H9 (cell line): ENCODE results near the gene LMTK2. TPM values are rescaled to one million over a fixed set of nuclear protein-coding genes. Genes with fewer than 3 reads are reported as not detected.

Source experiments
- DNase-seq: peaks from one replicate; pipeline ENCODE4 v3.0.0-alpha.2; 2017
- H2AFZ ChIP-seq: one replicate; pipeline ENCODE4 v1.6.1; 2013; ENCODE audit warnings: mild to moderate bottlenecking, low read length, control low read depth, moderate library complexity
- H2AK5ac ChIP-seq: 2 replicates; pipeline ENCODE4 v1.6.1; 2013; ENCODE audit warnings: low read length, control low read depth, mixed read lengths; ENCODE audit not compliant: insufficient read length
- H2BK120ac ChIP-seq: one replicate; pipeline ENCODE4 v1.6.1; 2013; ENCODE audit warnings: low read depth, mild to moderate bottlenecking, low read length, control low read depth, inconsistent platforms; ENCODE audit not compliant: poor library complexity, severe bottlenecking
- H2BK12ac ChIP-seq: 2 replicates; pipeline ENCODE4 v1.6.1; 2013; ENCODE audit warnings: low read length, control low read depth, mixed read lengths, low read depth; ENCODE audit not compliant: insufficient read length
- H2BK15ac ChIP-seq: 2 replicates; pipeline ENCODE4 v1.6.1; 2013; ENCODE audit warnings: low read depth, low read length, control low read depth
- H2BK20ac ChIP-seq: one replicate; pipeline ENCODE4 v1.6.1; 2013; ENCODE audit warnings: low read depth, mild to moderate bottlenecking, low read length, control low read depth, inconsistent platforms; ENCODE audit not compliant: poor library complexity, severe bottlenecking
- H2BK5ac ChIP-seq: 2 replicates; pipeline ENCODE4 v1.6.1; 2013; ENCODE audit warnings: low read length, control low read depth, mixed read lengths; ENCODE audit not compliant: insufficient read length
- H3K14ac ChIP-seq: 2 replicates; pipeline ENCODE4 v1.6.1; 2013; ENCODE audit warnings: low read length, control low read depth; ENCODE audit not compliant: insufficient read depth
- H3K18ac ChIP-seq: 2 replicates; pipeline ENCODE4 v1.6.1; 2013; ENCODE audit warnings: low read depth, mild to moderate bottlenecking, mixed read lengths, low read length, control low read depth; ENCODE audit not compliant: insufficient read length
- H3K23ac ChIP-seq: 2 replicates; pipeline ENCODE4 v1.6.1; 2013; ENCODE audit warnings: low read length, control low read depth, mixed read lengths, low read depth; ENCODE audit not compliant: insufficient read length
- H3K23me2 ChIP-seq: 2 replicates; pipeline ENCODE4 v1.6.1; 2013; ENCODE audit warnings: low read depth, mild to moderate bottlenecking, mixed read lengths, low read length, control low read depth; ENCODE audit not compliant: insufficient read length, poor library complexity, severe bottlenecking
- H3K27ac ChIP-seq: 2 replicates; pipeline ENCODE4 v1.5.1; 2013; ENCODE audit warnings: low read length, control low read depth, mixed read lengths, low read depth; ENCODE audit not compliant: insufficient read length
- H3K27me3 ChIP-seq: 2 replicates; pipeline ENCODE4 v1.6.1; 2013; ENCODE audit warnings: low read length, control low read depth, inconsistent platforms; ENCODE audit not compliant: insufficient read depth
- H3K4ac ChIP-seq: 2 replicates; pipeline ENCODE4 v1.6.1; 2013; ENCODE audit warnings: low read depth, mild to moderate bottlenecking, control low read depth, inconsistent platforms, low read length, moderate library complexity
- H3K4me1 ChIP-seq: 2 replicates; pipeline ENCODE4 v1.6.1; 2013; ENCODE audit warnings: low read length, control low read depth, inconsistent platforms; ENCODE audit not compliant: insufficient read depth
- H3K4me2 ChIP-seq: 2 replicates; pipeline ENCODE4 v1.6.1; 2013; ENCODE audit warnings: low read length, control low read depth, mixed read lengths; ENCODE audit not compliant: insufficient read length, insufficient read depth
- H3K56ac ChIP-seq: 2 replicates; pipeline ENCODE4 v1.6.1; 2013; ENCODE audit warnings: low read depth, mild to moderate bottlenecking, mixed read lengths, low read length, control low read depth; ENCODE audit not compliant: insufficient read length
- H3K79me1 ChIP-seq: 2 replicates; pipeline ENCODE4 v1.6.1; 2013; ENCODE audit warnings: low read depth, mild to moderate bottlenecking, moderate library complexity, low read length, control low read depth, inconsistent platforms; ENCODE audit not compliant: insufficient read depth, poor library complexity, severe bottlenecking
- H3K79me2 ChIP-seq: 2 replicates; pipeline ENCODE4 v1.6.1; 2013; ENCODE audit warnings: low read length, control low read depth, inconsistent platforms; ENCODE audit not compliant: insufficient read depth
- H3K9ac ChIP-seq: 2 replicates; pipeline ENCODE4 v1.6.1; 2013; ENCODE audit warnings: low read length, control low read depth, mixed read lengths; ENCODE audit not compliant: insufficient read length; ENCODE audit errors: extremely low read depth
- H3K9me3 ChIP-seq: one replicate; pipeline ENCODE4 v1.6.1; 2013; ENCODE audit warnings: low read depth, low read length, inconsistent platforms; ENCODE audit not compliant: control insufficient read depth
- H3T11ph ChIP-seq: one replicate; pipeline ENCODE4 v1.6.1; 2013; ENCODE audit warnings: mild to moderate bottlenecking, low read length, control low read depth, inconsistent platforms
- H4K20me1 ChIP-seq: one replicate; pipeline ENCODE4 v1.6.1; 2013; ENCODE audit not compliant: control insufficient read depth, insufficient read length, insufficient read depth
- H4K5ac ChIP-seq: 2 replicates; pipeline ENCODE4 v1.6.1; 2013; ENCODE audit warnings: low read depth, mild to moderate bottlenecking, mixed read lengths, low read length, control low read depth; ENCODE audit not compliant: insufficient read length
- H4K8ac ChIP-seq: replicated peaks from 2 replicates; pipeline ENCODE4 v1.6.1; 2013; ENCODE audit warnings: low read length, control low read depth, mixed read lengths, low read depth; ENCODE audit not compliant: insufficient read length
- H4K91ac ChIP-seq: 2 replicates; pipeline ENCODE4 v1.6.1; 2013; ENCODE audit warnings: low read depth, mild to moderate bottlenecking, moderate library complexity, mixed read lengths, low read length, control low read depth; ENCODE audit not compliant: insufficient read length
- H3K27ac Mint-ChIP-seq, 3 experiments: 2 replicates in 2 of 3; 3 replicates in 1 of 3; pipeline ENCODE4 v1.8.0; 2020 to 2021; ENCODE audit warnings: mixed read lengths in 3 of 3, mild to moderate bottlenecking in 1 of 3, moderate library complexity in 1 of 3
- H3K27me3 Mint-ChIP-seq: 2 replicates; pipeline ENCODE4 v1.8.0; 2021; ENCODE audit warnings: low read depth, mild to moderate bottlenecking, moderate library complexity, mixed read lengths
- H3K36me3 Mint-ChIP-seq, 3 experiments: 2 replicates in 2 of 3; 3 replicates in 1 of 3; pipeline ENCODE4 v1.8.0; 2020 to 2021; ENCODE audit warnings: low read depth in 3 of 3, mixed read lengths in 3 of 3; ENCODE audit not compliant: insufficient read depth in 1 of 3
- H3K4me1 Mint-ChIP-seq, 2 experiments: 2 replicates each; pipeline ENCODE4 v1.8.0; 2020; ENCODE audit warnings: mixed read lengths in 2 of 2
- H3K4me3 Mint-ChIP-seq, 2 experiments: 2 replicates in 1 of 2; 3 replicates in 1 of 2; pipeline ENCODE4 v1.8.0; 2020 to 2021; ENCODE audit warnings: mild to moderate bottlenecking in 2 of 2, mixed read lengths in 2 of 2, moderate library complexity in 1 of 2
- H3K9me3 Mint-ChIP-seq, 2 experiments: 2 replicates in 1 of 2; 3 replicates in 1 of 2; pipeline ENCODE4 v1.8.0; 2020; ENCODE audit warnings: mild to moderate bottlenecking in 2 of 2, mixed read lengths in 2 of 2, moderate library complexity in 1 of 2
- WGBS: extraction: QIAGEN DNeasy Blood & Tissue Kit; methylation state at CpG from one replicate; pipeline ENCODE4 v1.1.7; 2013; ENCODE audit warnings: missing lambda C conversion rate, low lambda C conversion rate, mixed read lengths; ENCODE audit not compliant: insufficient read length; ENCODE audit errors: extremely low coverage; 5-methylcytosine and 5-hydroxymethylcytosine counted together
- total RNA-seq: library from RNA; stranded (reverse); gene quantifications from 2 replicates; pipeline ENCODE4 v1.2.1, GENCODE V29; 2021
- TF ChIP-seq, protein P1 (sequence below): fragments of 200-600 bp; sonication (generic); conservative IDR thresholded peaks from 3 replicates; pipeline ENCODE4 v1.8.0; 2021; ENCODE audit warnings: antibody characterized with exemption, mild to moderate bottlenecking

Gene LMTK2
- total RNA-seq, 1 experiment from 2014 or later, result 24.9 TPM

DNA sequence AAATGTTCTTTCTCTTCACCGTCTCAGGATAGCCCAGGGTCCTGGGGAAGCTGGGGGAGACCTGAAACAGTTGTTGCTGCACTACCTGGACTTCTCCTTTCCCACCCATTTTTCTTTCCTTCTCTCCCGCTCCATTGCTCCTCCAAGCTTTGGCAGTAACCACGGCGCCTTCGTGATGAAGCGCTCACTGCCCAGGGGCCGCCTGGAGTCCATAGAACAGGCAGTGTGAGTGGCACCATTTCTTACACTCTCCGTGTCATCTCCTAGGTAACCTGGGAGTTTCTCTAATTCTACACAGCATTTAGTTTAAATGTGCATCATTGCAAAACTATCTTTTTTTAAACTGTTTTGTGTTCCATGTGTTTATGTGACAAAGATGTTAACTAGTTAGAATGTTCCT is 64.3 kb downstream of the LMTK2 start:
- H3K9me3 Mint-ChIP-seq, result no peaks in the 10 kb centered on the region
- no peak overlapping the region for H2BK15ac ChIP-seq
- H3K23me2 ChIP-seq, result no peaks in the 10 kb centered on the region
- no peak overlapping the region for H3K9ac ChIP-seq
- H3K4me2 ChIP-seq, result no peak overlapping the region
- no peak overlapping the region for H3K56ac ChIP-seq
- H2AFZ ChIP-seq, result no peak overlapping the region
- peak overlapping the region in 2 of 3 experiments; percentile 7 to 38; a peak in 3 of 7 replicates for H3K27ac Mint-ChIP-seq
- H3K9me3 ChIP-seq, result no peaks in the 10 kb centered on the region
- H4K5ac ChIP-seq, result no peak overlapping the region
- no peak overlapping the region for H4K91ac ChIP-seq
- peaks cover 14 to 19% of the 10 kb centered on the region in 2 experiments for H3K4me1 Mint-ChIP-seq
- H3K36me3 Mint-ChIP-seq, result peaks cover 10 to 21% (median 13%) of the 10 kb centered on the region in 3 experiments; a peak in 6 of 7 replicates
- H4K20me1 ChIP-seq, result no peaks in the 10 kb centered on the region
- H3K27me3 ChIP-seq, result no peaks in the 10 kb centered on the region
- H2BK12ac ChIP-seq, result no peak overlapping the region
- no peak overlapping the region for H3K4ac ChIP-seq
- WGBS, result no CpG with 5 or more reads among the region's 8 CpGs
- H3K14ac ChIP-seq, result no peak overlapping the region
- no peak overlapping the region for H3T11ph ChIP-seq
- no peak overlapping the region for H2BK120ac ChIP-seq
- no peak overlapping the region for H2BK20ac ChIP-seq
- H2AK5ac ChIP-seq, result no peak overlapping the region
- H4K8ac ChIP-seq, result no peak overlapping the region
- H2BK5ac ChIP-seq, result no peak overlapping the region
- no peak overlapping the region for H3K23ac ChIP-seq
- H3K79me2 ChIP-seq, result no peaks in the 10 kb centered on the region
- H3K27ac ChIP-seq, result no peak overlapping the region
- H3K4me3 Mint-ChIP-seq, result no peak overlapping the region
- TF ChIP-seq, protein P1, sequence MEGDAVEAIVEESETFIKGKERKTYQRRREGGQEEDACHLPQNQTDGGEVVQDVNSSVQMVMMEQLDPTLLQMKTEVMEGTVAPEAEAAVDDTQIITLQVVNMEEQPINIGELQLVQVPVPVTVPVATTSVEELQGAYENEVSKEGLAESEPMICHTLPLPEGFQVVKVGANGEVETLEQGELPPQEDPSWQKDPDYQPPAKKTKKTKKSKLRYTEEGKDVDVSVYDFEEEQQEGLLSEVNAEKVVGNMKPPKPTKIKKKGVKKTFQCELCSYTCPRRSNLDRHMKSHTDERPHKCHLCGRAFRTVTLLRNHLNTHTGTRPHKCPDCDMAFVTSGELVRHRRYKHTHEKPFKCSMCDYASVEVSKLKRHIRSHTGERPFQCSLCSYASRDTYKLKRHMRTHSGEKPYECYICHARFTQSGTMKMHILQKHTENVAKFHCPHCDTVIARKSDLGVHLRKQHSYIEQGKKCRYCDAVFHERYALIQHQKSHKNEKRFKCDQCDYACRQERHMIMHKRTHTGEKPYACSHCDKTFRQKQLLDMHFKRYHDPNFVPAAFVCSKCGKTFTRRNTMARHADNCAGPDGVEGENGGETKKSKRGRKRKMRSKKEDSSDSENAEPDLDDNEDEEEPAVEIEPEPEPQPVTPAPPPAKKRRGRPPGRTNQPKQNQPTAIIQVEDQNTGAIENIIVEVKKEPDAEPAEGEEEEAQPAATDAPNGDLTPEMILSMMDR, result no peak
- H3K27me3 Mint-ChIP-seq, result no peaks in the 10 kb centered on the region
- DNase-seq, result no peak
- H3K18ac ChIP-seq, result no peak overlapping the region
- no peaks in the 10 kb centered on the region for H3K4me1 ChIP-seq
- no peaks in the 10 kb centered on the region for H3K79me1 ChIP-seq
